IPS-NIHi7 (cell line): ENCODE data around the gene HBB.

Experiments used
- DNase-seq: peaks from one replicate; pipeline ENCODE4 v3.0.0; 2012; ENCODE audit warnings: mixed read lengths; ENCODE audit errors: extremely low spot score

Gene HBB

DNA sequence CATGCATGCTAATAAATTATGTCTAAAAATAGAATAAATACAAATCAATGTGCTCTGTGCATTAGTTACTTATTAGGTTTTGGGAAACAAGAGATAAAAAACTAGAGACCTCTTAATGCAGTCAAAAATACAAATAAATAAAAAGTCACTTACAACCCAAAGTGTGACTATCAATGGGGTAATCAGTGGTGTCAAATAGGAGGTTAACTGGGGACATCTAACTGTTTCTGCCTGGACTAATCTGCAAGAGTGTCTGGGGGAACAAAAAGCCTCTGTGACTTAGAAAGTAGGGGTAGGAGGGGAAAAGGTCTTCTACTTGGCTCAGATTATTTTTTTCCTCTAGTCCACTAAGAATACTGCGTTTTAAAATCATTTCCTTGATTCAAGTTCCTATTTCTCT is 810 bp upstream of the HBB start:
- no peak for DNase-seq

- no peak for DNase-seq
These were observed 1.4 kb downstream of the HBB start for GRCh38 chr11:5225480-5225871.

DNA sequence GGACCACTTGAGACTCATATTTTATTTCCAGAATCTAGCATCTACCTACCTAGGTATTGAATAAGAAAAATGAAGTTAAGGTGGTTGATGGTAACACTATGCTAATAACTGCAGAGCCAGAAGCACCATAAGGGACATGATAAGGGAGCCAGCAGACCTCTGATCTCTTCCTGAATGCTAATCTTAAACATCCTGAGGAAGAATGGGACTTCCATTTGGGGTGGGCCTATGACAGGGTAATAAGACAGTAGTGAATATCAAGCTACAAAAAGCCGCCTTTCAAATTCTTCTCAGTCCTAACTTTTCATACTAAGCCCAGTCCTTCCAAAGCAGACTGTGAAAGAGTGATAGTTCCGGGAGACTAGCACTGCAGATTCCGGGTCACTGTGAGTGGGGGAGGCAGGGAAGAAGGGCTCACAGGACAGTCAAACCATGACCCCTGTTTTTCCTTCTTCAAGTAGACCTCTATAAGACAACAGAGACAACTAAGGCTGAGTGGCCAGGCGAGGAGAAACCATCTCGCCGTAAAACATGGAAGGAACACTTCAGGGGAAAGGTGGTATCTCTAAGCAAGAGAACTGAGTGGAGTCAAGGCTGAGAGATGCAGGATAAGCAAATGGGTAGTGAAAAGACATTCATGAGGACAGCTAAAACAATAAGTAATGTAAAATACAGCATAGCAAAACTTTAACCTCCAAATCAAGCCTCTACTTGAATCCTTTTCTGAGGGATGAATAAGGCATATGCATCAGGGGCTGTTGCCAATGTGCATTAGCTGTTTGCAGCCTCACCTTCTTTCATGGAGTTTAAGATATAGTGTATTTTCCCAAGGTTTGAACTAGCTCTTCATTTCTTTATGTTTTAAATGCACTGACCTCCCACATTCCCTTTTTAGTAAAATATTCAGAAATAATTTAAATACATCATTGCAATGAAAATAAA is 2.1 kb downstream of the HBB start:
- DNase-seq: no peak

GRCh38 chr11:5223686-5224085 is 3.2 kb downstream of the HBB start:
- no peak for DNase-seq

- no peak for DNase-seq
These were observed 3.7 kb downstream of the HBB start for GRCh38 chr11:5223146-5223545.

- peak; percentile 20 for DNase-seq
These were observed 16.4 kb downstream of the HBB start for GRCh38 chr11:5210376-5210885.

- peak; percentile 80 for DNase-seq
These were observed 22.1 kb downstream of the HBB start for GRCh38 chr11:5204787-5205186.

- no peak for DNase-seq
These were observed 23.5 kb downstream of the HBB start for GRCh38 chr11:5203366-5203765.

GRCh38 chr11:5200582-5200981 is 26.3 kb downstream of the HBB start, which contains the start of gene OR51V1:
Gene OR51V1, minus strand, starts transcription at chr11:5200682. Its CDS starts 0 bp downstream, at chr11:5200682.
- DNase-seq: no peak

DNA sequence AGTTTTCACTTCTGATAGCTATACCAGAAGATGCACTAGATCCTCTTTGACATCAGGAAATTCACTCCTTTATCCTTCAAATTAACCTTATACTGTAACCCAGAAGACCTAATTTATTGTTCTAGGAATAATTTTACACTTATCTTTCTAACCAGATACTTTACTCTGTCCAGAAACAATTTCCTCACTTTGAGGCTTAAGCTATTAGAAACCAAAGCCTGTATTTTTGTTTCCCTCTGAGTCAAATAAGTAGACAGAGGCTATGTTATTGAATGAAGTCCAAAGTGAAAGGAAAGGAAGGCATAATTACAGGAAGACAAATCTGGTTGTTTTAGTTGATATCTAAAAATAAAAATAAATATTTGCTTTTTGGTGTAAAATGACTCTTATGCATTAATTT is 28.6 kb downstream of the HBB start:
- no peak for DNase-seq

- no peak for DNase-seq
These were observed 29.3 kb downstream of the HBB start for GRCh38 chr11:5197536-5197935.

GRCh38 chr11:5196731-5197130 is 30.1 kb downstream of the HBB start:
- DNase-seq: no peak

DNA sequence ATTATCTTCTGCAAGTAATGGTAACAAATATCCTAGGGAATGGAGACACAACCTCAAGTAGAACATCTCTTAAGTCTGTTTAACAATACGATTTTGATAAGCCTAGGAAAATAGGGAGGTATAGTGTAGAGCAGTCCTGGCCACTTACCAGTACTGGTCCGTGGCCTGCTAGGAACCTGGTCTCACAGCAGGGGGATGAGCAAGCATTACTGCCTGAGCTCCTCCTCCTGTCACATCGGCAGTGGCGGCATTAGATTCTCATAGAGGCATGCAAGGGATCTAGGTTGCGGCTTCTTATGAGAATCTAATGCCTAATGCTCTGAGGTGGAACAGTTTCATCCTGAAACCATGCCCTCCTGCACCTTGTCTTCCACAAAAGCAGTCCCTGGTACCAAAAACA is 30.8 kb downstream of the HBB start:
- DNase-seq: peak; percentile 11

DNA sequence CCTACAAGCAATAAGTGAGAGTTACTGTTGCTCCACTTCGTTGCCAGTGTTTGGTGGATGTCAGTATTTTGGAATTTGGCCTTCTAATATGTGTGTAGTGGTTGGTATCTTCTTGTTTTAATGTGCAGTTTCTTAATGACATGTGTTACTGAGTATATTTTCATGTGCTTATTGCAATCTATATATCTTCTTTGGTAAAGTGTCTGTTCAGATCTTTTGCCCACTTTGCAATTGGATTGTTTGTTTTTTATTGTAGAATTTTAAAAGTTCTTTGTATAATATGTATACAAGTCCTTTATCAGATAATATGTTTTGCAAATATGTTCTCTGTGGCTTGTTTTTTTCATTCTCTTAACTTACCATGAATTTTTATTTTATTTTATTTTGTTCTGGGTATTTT is 34.1 kb downstream of the HBB start:
- DNase-seq: no peak

DNA sequence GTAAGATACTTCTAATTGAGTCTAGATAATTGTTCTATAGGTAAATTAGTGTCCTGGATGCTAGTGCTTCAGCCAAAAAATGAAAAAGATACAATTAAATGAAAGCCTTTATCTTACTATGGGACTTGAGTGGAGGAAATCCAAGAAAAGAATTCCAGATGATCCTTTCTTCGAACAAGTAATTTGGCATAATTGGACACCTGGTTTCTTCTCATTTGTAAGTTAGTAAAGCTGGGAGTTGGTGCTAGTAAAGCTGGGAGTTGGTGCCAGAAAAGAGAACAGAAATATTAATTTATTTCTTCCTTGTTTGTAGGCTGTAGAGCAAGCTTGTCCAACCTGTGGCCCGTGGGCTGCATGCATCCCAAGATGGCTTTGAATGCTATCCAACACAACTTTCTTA is 38.7 kb downstream of the HBB start:
- DNase-seq: no peak

DNA sequence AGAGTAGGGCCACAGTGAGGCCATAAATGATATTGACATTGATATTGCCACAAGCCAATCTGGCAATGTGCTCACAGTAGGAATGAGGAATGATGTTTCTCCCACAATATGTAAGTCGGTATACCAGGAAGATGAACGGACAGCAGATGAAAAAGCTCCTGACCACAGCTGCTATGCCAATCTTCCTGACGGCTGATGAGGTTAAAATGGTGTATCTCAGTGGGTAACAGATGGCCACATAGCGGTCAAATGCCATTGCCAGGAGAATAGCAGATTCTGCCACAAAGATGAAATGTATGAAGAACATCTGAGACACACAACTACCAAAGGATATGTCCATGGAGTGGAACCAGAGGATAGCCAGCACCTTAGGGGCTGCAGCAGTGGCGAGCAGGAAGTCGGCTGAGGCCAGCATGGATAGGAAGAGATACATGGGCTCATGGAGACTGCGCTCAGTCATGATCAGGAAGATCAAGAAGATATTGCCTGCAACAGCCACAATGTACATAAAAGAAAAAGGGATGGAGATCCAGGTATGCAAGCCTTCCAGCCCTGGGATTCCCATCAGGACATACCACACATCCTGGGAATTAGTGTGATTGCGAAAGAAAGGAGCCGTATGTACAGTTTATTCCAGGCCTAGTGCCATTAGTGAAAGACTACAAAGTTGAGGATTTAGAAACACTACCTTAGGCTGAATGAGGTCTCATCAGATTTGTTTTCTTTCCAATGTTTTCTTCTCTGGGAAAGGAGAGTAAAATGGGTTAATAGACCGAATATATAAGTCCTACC is 48.6 kb downstream of the HBB start:
- no peak for DNase-seq
